ENCODE data around the gene NTN5.

The NTN5 gene

GRCh38 chr19:48617146-48617937, 55.5 kb downstream of the NTN5 start:
- TF ChIP-seq ZNF274 (IDR thresholded peaks at IDR 0.05; ENCODE audit: low read depth, low read length): no peak
- H3K4me3 ChIP-seq (ENCODE audit: low read length): peak overlapping the region; percentile 97

GRCh38 chr19:48616491-48617056, 56.2 kb downstream of the NTN5 start:
- no peak for TF ChIP-seq ZNF274 (IDR thresholded peaks at IDR 0.05; ENCODE audit: low read depth, low read length)
- no peak overlapping the region for H3K4me3 ChIP-seq (ENCODE audit: low read length)

- TF ChIP-seq ZNF274 (IDR thresholded peaks at IDR 0.05; ENCODE audit: low read depth, low read length): no peak
- H3K4me3 ChIP-seq (ENCODE audit: low read length): no peak overlapping the region
Observed at GRCh38 chr19:48616041-48616436, 56.8 kb downstream of the NTN5 start.

GRCh38 chr19:48615231-48616040, 57.4 kb downstream of the NTN5 start:
- TF ChIP-seq ZNF274 (IDR thresholded peaks at IDR 0.05; ENCODE audit: low read depth, low read length): no peak
- H3K4me3 ChIP-seq (ENCODE audit: low read length): no peak overlapping the region

GRCh38 chr19:48614436-48615230, 58.2 kb downstream of the NTN5 start, which contains the start of gene FAM83E:
Gene FAM83E, minus strand, starts transcription at chr19:48615076. Its CDS starts 1,704 bp downstream, at chr19:48613372.
- H3K4me3 ChIP-seq (ENCODE audit: low read length): no peak within 1 kb of the TSS
- TF ChIP-seq ZNF274 (IDR thresholded peaks at IDR 0.05; ENCODE audit: low read depth, low read length): no peak

- no peak for TF ChIP-seq ZNF274 (IDR thresholded peaks at IDR 0.05; ENCODE audit: low read depth, low read length)
- H3K4me3 ChIP-seq (ENCODE audit: low read length): no peak overlapping the region
Observed at GRCh38 chr19:48613852-48614435, 58.9 kb downstream of the NTN5 start.

GRCh38 chr19:48613024-48613851, 59.6 kb downstream of the NTN5 start:
- no peak overlapping the region for H3K4me3 ChIP-seq (ENCODE audit: low read length)
- no peak for TF ChIP-seq ZNF274 (IDR thresholded peaks at IDR 0.05; ENCODE audit: low read depth, low read length)

- no peak for TF ChIP-seq ZNF274 (IDR thresholded peaks at IDR 0.05; ENCODE audit: low read depth, low read length)
- H3K4me3 ChIP-seq (ENCODE audit: low read length): no peak overlapping the region
Observed at GRCh38 chr19:48611872-48612271, 60.9 kb downstream of the NTN5 start.
